Measurements from ENCODE around the gene LDB2.

Gene LDB2

GRCh38 chr4:16802044-16802443 is 96.4 kb downstream of the LDB2 start:
- no peak for DNase-seq (ENCODE audit: low spot score)

- no peak for DNase-seq (ENCODE audit: low spot score)
Observed at GRCh38 chr4:16801356-16801755, 97.1 kb downstream of the LDB2 start.

GRCh38 chr4:16794816-16795445 is 103.5 kb downstream of the LDB2 start:
- peak; percentile 17 for DNase-seq (ENCODE audit: low spot score)

- no peak for DNase-seq (ENCODE audit: low spot score)
Observed at GRCh38 chr4:16791460-16791859, 107.0 kb downstream of the LDB2 start.

- no peak for DNase-seq (ENCODE audit: low spot score)
Observed at GRCh38 chr4:16790508-16790907, 107.9 kb downstream of the LDB2 start.

GRCh38 chr4:16788868-16789267 is 109.6 kb downstream of the LDB2 start:
- no peak for DNase-seq (ENCODE audit: low spot score)

- DNase-seq (ENCODE audit: low spot score): no peak
Observed at GRCh38 chr4:16785793-16786527, 112.5 kb downstream of the LDB2 start.

- DNase-seq (ENCODE audit: low spot score): no peak
Observed at GRCh38 chr4:16783119-16783518, 115.3 kb downstream of the LDB2 start.

GRCh38 chr4:16779028-16779675 is 119.3 kb downstream of the LDB2 start:
- DNase-seq (ENCODE audit: low spot score): no peak

GRCh38 chr4:16777726-16778125 is 120.7 kb downstream of the LDB2 start:
- no peak for DNase-seq (ENCODE audit: low spot score)

- DNase-seq (ENCODE audit: low spot score): no peak
Observed at GRCh38 chr4:16775411-16776154, 122.9 kb downstream of the LDB2 start.

GRCh38 chr4:16772366-16772850 is 126.0 kb downstream of the LDB2 start:
- DNase-seq (ENCODE audit: low spot score): no peak

GRCh38 chr4:16770710-16771285 is 127.6 kb downstream of the LDB2 start:
- DNase-seq (ENCODE audit: low spot score): no peak

- DNase-seq (ENCODE audit: low spot score): no peak
Observed at GRCh38 chr4:16767861-16768260, 130.6 kb downstream of the LDB2 start.

- DNase-seq (ENCODE audit: low spot score): no peak
Observed at GRCh38 chr4:16767251-16767650, 131.2 kb downstream of the LDB2 start.

- no peak for DNase-seq (ENCODE audit: low spot score)
Observed at GRCh38 chr4:16765546-16765945, 132.9 kb downstream of the LDB2 start.

- no peak for DNase-seq (ENCODE audit: low spot score)
Observed at GRCh38 chr4:16764622-16765021, 133.8 kb downstream of the LDB2 start.

GRCh38 chr4:16760617-16761363 is 137.7 kb downstream of the LDB2 start:
- DNase-seq (ENCODE audit: low spot score): no peak

GRCh38 chr4:16759931-16760582 is 138.4 kb downstream of the LDB2 start:
- DNase-seq (ENCODE audit: low spot score): no peak

- no peak for DNase-seq (ENCODE audit: low spot score)
Observed at GRCh38 chr4:16758816-16759215, 139.6 kb downstream of the LDB2 start.

- DNase-seq (ENCODE audit: low spot score): no peak
Observed at GRCh38 chr4:16758255-16758654, 140.2 kb downstream of the LDB2 start.

All from RKO (cell line).